HFFc6 (cell line): Measurements from ENCODE around the gene THRB. TPM values are rescaled to one million over a fixed set of nuclear protein-coding genes. Genes with fewer than 3 reads are reported as not detected.

Experiments used
- DNase-seq: peaks from one replicate; pipeline ENCODE4 v3.0.0-alpha.2; 2018
- H3K27ac Mint-ChIP-seq: 2 replicates; pipeline ENCODE4 v1.8.0; 2020; ENCODE audit warnings: mild to moderate bottlenecking, mixed read lengths
- H3K27me3 Mint-ChIP-seq: 2 replicates; pipeline ENCODE4 v1.8.0; 2021; ENCODE audit warnings: mild to moderate bottlenecking, moderate library complexity, mixed read lengths; ENCODE audit not compliant: insufficient read depth
- H3K36me3 Mint-ChIP-seq: 2 replicates; pipeline ENCODE4 v1.8.0; 2021; ENCODE audit warnings: low read depth, mixed read lengths
- H3K4me1 Mint-ChIP-seq: 2 replicates; pipeline ENCODE4 v1.8.0; 2020; ENCODE audit warnings: low read depth, mixed read lengths
- H3K4me3 Mint-ChIP-seq: 2 replicates; pipeline ENCODE4 v1.8.0; 2020; ENCODE audit warnings: mild to moderate bottlenecking, moderate library complexity, mixed read lengths
- H3K9me3 Mint-ChIP-seq: 2 replicates; pipeline ENCODE4 v1.8.0; 2020; ENCODE audit warnings: mild to moderate bottlenecking, mixed read lengths
- CTCF ChIP-seq: fragments of 200-600 bp; sonication (generic); IDR thresholded peaks from 2 replicates; pipeline ENCODE4 v1.5.0; 2021; ENCODE audit warnings: antibody characterized with exemption, mild to moderate bottlenecking
- total RNA-seq, 6 experiments: library from RNA; stranded (reverse); fragmentation: NEBNext Ultra II Directional; extraction: Animal tissue kit (Norgen Biotek cat#: 25700); gene quantifications; 2 replicates in 1 of 6; 3 replicates in 5 of 6; pipeline ENCODE4 v1.2.3, GENCODE V29; 2021

THRB gene
- total RNA-seq, 6 experiments from 2014 or later: not detected

- Mint-ChIP-seq H3K27ac (no peak overlapping the region), H3K9me3 (no peaks in the 10 kb centered on the region; the same call in 1 of the 2 replicates), H3K4me1 (no peaks in the 10 kb centered on the region), H3K4me3 (no peak overlapping the region), H3K36me3 (no peaks in the 10 kb centered on the region), H3K27me3 (0 out of 2 replicates have a peak, but pooled peaks cover 2% of the 10 kb centered on the region)
- DNase-seq: no peak
- TF ChIP-seq CTCF: no peak
Measured at GRCh38 chr3:24340966-24341365, 153.7 kb downstream of the THRB start.

GRCh38 chr3:24340161-24340560 is 154.5 kb downstream of the THRB start:
- no peaks in the 10 kb centered on the region for H3K36me3 Mint-ChIP-seq
- 0 out of 2 replicates have a peak, but pooled peaks cover 2% of the 10 kb centered on the region for H3K27me3 Mint-ChIP-seq
- no peak overlapping the region for H3K4me3 Mint-ChIP-seq
- TF ChIP-seq CTCF: no peak
- no peak overlapping the region for H3K27ac Mint-ChIP-seq
- no peaks in the 10 kb centered on the region; the same call in 1 of the 2 replicates for H3K9me3 Mint-ChIP-seq
- DNase-seq: no peak
- H3K4me1 Mint-ChIP-seq: no peaks in the 10 kb centered on the region

DNA sequence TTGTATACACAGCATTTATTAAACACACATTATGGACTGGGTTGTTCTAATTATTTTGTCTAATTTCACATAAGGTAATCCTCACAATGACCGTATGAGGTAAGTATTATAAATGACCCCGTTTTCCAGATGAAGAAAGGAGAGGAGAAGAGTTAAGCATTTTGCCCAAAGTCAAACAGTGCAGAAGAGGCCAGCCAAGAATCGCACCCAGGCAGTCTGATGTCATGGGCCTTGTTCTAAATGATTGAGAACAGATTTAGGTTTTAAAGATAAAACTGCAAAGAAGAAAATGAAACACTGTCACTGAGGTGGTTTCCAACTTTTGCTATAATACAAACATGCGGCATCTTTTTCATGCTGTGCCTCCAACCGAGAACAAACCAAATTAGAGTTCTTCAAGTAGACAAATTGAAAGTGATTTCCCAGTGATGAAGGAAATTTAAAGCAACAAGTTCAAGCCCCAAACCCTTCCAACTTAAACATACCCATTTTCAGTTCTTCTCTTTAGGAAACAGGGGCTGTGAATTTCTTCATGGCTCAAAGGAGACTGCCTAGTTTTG is 155.3 kb downstream of the THRB start:
- DNase-seq: no peak
- Mint-ChIP-seq H3K27me3 (0 out of 2 replicates have a peak, but pooled peaks cover 2% of the 10 kb centered on the region), H3K36me3 (no peaks in the 10 kb centered on the region), H3K9me3 (no peaks in the 10 kb centered on the region; the same call in 1 of the 2 replicates), H3K4me3 (no peak overlapping the region), H3K4me1 (no peaks in the 10 kb centered on the region), H3K27ac (no peak overlapping the region)
- no peak for TF ChIP-seq CTCF

GRCh38 chr3:24338409-24339130 is 156.1 kb downstream of the THRB start:
- no peak for TF ChIP-seq CTCF
- no peaks in the 10 kb centered on the region for H3K4me1 Mint-ChIP-seq
- no peak overlapping the region for H3K27ac Mint-ChIP-seq
- H3K9me3 Mint-ChIP-seq: peaks cover 4% of the 10 kb centered on the region; the same call in 1 of the 2 replicates
- no peak for DNase-seq
- H3K36me3 Mint-ChIP-seq: no peaks in the 10 kb centered on the region
- H3K4me3 Mint-ChIP-seq: no peak overlapping the region
- 0 out of 2 replicates have a peak, but pooled peaks cover 2% of the 10 kb centered on the region for H3K27me3 Mint-ChIP-seq

DNA sequence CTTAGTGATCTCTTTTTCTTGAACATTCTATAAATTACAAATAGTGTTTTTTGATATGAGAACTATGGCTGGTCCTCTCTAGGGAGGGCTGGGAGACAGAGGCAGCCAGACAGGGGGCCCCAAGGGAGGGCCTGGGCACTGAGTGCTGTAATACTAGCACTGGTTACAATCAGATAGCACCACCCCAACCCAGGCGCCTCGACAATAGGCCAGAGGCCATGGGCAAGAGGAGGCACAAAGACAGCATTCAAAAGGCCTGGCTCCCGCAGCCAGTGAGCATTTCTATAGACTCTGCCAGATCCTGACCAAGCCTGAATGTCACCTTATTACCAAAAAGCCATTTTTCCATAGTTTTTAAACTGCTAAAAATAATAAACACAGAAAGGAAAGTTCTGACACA is 158.5 kb downstream of the THRB start:
- TF ChIP-seq CTCF: no peak
- DNase-seq: no peak
- Mint-ChIP-seq H3K4me3 (no peak overlapping the region), H3K4me1 (no peaks in the 10 kb centered on the region), H3K27me3 (0 out of 2 replicates have a peak, but pooled peaks cover 2% of the 10 kb centered on the region), H3K36me3 (no peaks in the 10 kb centered on the region), H3K27ac (no peak overlapping the region), H3K9me3 (peaks cover 5% of the 10 kb centered on the region; the same call in 1 of the 2 replicates)
